Measurements from ENCODE around the gene PIK3R5. TPM values are rescaled to one million over a fixed set of nuclear protein-coding genes. Genes with fewer than 3 reads are reported as not detected.

PIK3R5 gene
- polyA plus RNA-seq, 1 donor (not counting 4 experiments of a cell fraction or from before 2014, with no cell fraction given) = not detected

DNA sequence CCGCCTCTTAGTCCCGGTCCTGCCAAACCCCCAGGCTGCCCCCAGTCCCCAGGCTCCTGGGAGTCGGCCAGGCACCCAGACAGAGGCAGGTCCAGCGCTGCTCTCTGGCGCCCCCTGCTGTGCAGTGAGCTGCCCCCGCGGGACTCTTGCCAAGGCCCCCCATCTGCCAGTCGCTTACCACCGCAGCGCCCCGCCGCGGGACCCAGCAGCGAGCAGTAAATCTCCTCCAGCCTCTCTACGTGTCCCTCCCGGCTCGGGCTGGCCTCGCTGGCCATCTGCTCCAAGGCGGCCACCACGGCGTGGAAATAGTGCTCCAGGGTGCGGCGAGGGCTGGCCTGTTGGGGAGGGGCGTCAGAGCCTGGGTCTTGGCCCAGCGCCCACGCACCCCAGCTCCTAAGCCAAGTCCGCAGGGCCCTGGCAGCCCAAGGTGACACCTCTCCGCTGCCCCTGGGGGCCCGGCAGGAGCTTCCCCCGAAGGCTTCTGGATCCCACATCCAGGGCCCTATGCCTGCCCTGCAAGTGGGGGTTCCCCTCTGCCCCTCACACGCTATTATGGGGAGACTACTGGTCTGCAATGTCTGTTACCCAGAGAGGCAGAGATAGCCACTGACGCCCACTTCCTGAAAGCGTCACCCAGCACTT lies 132.7 kb downstream of the PIK3R5 start:
- TF ChIP-seq, protein P1, sequence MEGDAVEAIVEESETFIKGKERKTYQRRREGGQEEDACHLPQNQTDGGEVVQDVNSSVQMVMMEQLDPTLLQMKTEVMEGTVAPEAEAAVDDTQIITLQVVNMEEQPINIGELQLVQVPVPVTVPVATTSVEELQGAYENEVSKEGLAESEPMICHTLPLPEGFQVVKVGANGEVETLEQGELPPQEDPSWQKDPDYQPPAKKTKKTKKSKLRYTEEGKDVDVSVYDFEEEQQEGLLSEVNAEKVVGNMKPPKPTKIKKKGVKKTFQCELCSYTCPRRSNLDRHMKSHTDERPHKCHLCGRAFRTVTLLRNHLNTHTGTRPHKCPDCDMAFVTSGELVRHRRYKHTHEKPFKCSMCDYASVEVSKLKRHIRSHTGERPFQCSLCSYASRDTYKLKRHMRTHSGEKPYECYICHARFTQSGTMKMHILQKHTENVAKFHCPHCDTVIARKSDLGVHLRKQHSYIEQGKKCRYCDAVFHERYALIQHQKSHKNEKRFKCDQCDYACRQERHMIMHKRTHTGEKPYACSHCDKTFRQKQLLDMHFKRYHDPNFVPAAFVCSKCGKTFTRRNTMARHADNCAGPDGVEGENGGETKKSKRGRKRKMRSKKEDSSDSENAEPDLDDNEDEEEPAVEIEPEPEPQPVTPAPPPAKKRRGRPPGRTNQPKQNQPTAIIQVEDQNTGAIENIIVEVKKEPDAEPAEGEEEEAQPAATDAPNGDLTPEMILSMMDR (optimal IDR thresholded peaks at IDR 0.05 in 1 of 3, IDR thresholded peaks at IDR 0.05 in 1 of 3, conservative IDR thresholded peaks at IDR 0.05 in 1 of 3; ENCODE audit: extremely low read depth in 1 of 3, insufficient read depth in 2 of 3, low read length in 3 of 3) = peak in 2 of 3 experiments; percentile 45 to 76
- no peak for TF ChIP-seq EZH2 (IDR thresholded peaks at IDR 0.05; ENCODE audit: low read length)
- Histone ChIP-seq H3K4me2 (ENCODE audit: control insufficient read depth, extremely low read depth, insufficient read depth, low read depth, low read length) (no peak overlapping the region), H2AFZ (ENCODE audit: control insufficient read depth, low read length) (no peak overlapping the region), H3K36me3 (ENCODE audit: control insufficient read depth in 2 of 2, extremely low read depth in 1 of 2, insufficient read depth in 2 of 2, low read length in 2 of 2) (no peaks in the 10 kb centered on the region), H3K4me1 (ENCODE audit: control insufficient read depth, extremely low read depth, insufficient read depth, low read length) (no peaks in the 10 kb centered on the region), H3K9me3 (ENCODE audit: control insufficient read depth, low read depth, low read length) (peaks cover 2% of the 10 kb centered on the region), H3K79me2 (ENCODE audit: control insufficient read depth, insufficient read depth, low read length) (no peaks in the 10 kb centered on the region), H3K9me1 (ENCODE audit: control insufficient read depth, extremely low read depth, insufficient read depth, low read length) (no peaks in the 10 kb centered on the region), H4K20me1 (ENCODE audit: control insufficient read depth, extremely low read depth, insufficient read depth, low read length) (no peaks in the 10 kb centered on the region), H3K27ac (ENCODE audit: control insufficient read depth, insufficient read depth, low read length) (no peak overlapping the region), H3K4me3 (ENCODE audit: control insufficient read depth in 2 of 3, extremely low read depth in 1 of 3, insufficient read depth in 2 of 3, low read depth in 1 of 3, low read length in 3 of 3) (no peak overlapping the region), H3K9ac (ENCODE audit: control insufficient read depth, extremely low read depth, insufficient read depth, low read length) (no peak overlapping the region), H3K27me3 (ENCODE audit: control insufficient read depth, extremely low read depth, insufficient read depth, low read length) (no peaks in the 10 kb centered on the region)
- dilution Hi-C loops (cut with MboI; ENCODE audit: extremely low pct_ligation_motif_present, low sequenced_read_pairs) = no loop called here
- DNase-seq (ENCODE audit: low read depth, low spot score) (no peak), FAIRE-seq (no peak)

DNA sequence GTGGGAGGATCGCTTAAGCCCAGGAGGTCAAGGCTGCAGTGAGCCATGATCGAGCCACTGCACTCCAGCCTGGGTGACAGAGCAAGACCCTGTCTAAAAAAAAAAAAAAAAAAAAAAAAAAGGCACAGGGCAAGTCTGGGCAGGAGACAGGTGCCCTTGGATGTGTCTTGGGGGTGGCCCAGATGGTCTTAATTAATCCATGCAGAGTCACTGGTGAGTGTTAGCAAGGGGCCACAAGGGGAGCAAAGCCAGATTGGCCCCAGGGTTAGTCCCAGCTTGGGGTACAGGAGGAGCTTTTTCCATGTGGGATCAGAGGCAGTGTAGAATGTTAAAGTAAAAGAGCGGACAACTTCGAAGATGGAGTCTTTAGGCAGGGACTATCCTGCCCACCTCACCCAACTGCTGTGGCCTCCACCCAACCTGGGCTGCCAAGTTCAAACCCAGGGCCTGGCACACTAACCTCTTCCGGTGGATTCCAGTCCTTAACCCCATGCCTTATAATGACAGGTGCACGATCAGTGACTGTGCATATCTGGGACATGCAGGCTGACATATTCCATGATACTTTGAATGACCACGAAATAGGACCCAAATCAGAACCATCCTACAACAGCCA lies 134.2 kb downstream of the PIK3R5 start:
- Histone ChIP-seq H3K79me2 (ENCODE audit: control insufficient read depth, insufficient read depth, low read length) (no peaks in the 10 kb centered on the region), H3K27me3 (ENCODE audit: control insufficient read depth, extremely low read depth, insufficient read depth, low read length) (no peaks in the 10 kb centered on the region), H3K4me3 (ENCODE audit: control insufficient read depth in 2 of 3, extremely low read depth in 1 of 3, insufficient read depth in 2 of 3, low read depth in 1 of 3, low read length in 3 of 3) (no peak overlapping the region), H3K4me1 (ENCODE audit: control insufficient read depth, extremely low read depth, insufficient read depth, low read length) (no peaks in the 10 kb centered on the region), H3K9me1 (ENCODE audit: control insufficient read depth, extremely low read depth, insufficient read depth, low read length) (no peaks in the 10 kb centered on the region), H3K9ac (ENCODE audit: control insufficient read depth, extremely low read depth, insufficient read depth, low read length) (no peak overlapping the region), H3K27ac (ENCODE audit: control insufficient read depth, insufficient read depth, low read length) (no peak overlapping the region), H3K9me3 (ENCODE audit: control insufficient read depth, low read depth, low read length) (peaks cover 2% of the 10 kb centered on the region), H3K36me3 (ENCODE audit: control insufficient read depth in 2 of 2, extremely low read depth in 1 of 2, insufficient read depth in 2 of 2, low read length in 2 of 2) (no peaks in the 10 kb centered on the region), H4K20me1 (ENCODE audit: control insufficient read depth, extremely low read depth, insufficient read depth, low read length) (no peaks in the 10 kb centered on the region), H3K4me2 (ENCODE audit: control insufficient read depth, extremely low read depth, insufficient read depth, low read depth, low read length) (no peak overlapping the region), H2AFZ (ENCODE audit: control insufficient read depth, low read length) (no peak overlapping the region)
- FAIRE-seq (no peak), DNase-seq (ENCODE audit: low read depth, low spot score) (no peak)
- no peak for TF ChIP-seq EZH2 (IDR thresholded peaks at IDR 0.05; ENCODE audit: low read length)
- TF ChIP-seq, protein P1 (optimal IDR thresholded peaks at IDR 0.05 in 1 of 3, IDR thresholded peaks at IDR 0.05 in 1 of 3, conservative IDR thresholded peaks at IDR 0.05 in 1 of 3; ENCODE audit: extremely low read depth in 1 of 3, insufficient read depth in 2 of 3, low read length in 3 of 3) = no peak
- dilution Hi-C loops (cut with MboI; ENCODE audit: extremely low pct_ligation_motif_present, low sequenced_read_pairs) = no loop called here
